CD14-positive monocyte (primary cell): Measurements from ENCODE around the gene IMMP2L. TPM values are rescaled to one million over a fixed set of nuclear protein-coding genes. Genes with fewer than 3 reads are reported as not detected.
A peak's percentile ranks its signal among the peaks of the same experiment; 100 is the strongest.

Source experiments
- DNase-seq, 3 donors: peaks; one replicate each; pipeline ENCODE4 v3.0.0-alpha.2; 2011 to 2022
- H2AFZ ChIP-seq: 2 replicates; pipeline ENCODE4 v1.6.0; 2012; ENCODE audit warnings: mild to moderate bottlenecking, low read depth, low read length, inconsistent platforms; ENCODE audit not compliant: insufficient read depth, poor library complexity, severe bottlenecking
- H3K27ac ChIP-seq, 2 donors: 1 replicate in 1 of 2; 2 replicates in 1 of 2; pipeline ENCODE4 v1.5.1; 2012 to 2013; ENCODE audit warnings: low read length in 2 of 2, control low read depth in 1 of 2, inconsistent platforms in 1 of 2, low read depth in 1 of 2, mild to moderate bottlenecking in 1 of 2
- H3K27me3 ChIP-seq, 2 donors: one replicate each; pipeline versions ENCODE4 v1.6.0 to v1.6.1; 2011 to 2013; ENCODE audit warnings: low read length in 2 of 2; ENCODE audit not compliant: control insufficient read depth in 2 of 2, insufficient read depth in 2 of 2
- H3K36me3 ChIP-seq, 2 donors: replicated peaks in 1 of 2; 1 replicate in 1 of 2; 2 replicates in 1 of 2; pipeline versions ENCODE4 v1.5.1 to v1.6.1; 2012 to 2013; ENCODE audit warnings: low read length in 2 of 2, control low read depth in 1 of 2, inconsistent platforms in 1 of 2, mild to moderate bottlenecking in 1 of 2; ENCODE audit not compliant: insufficient read depth in 2 of 2, control insufficient read depth in 1 of 2
- H3K4me1 ChIP-seq, 2 donors: 1 replicate in 1 of 2; 2 replicates in 1 of 2; pipeline versions ENCODE4 v1.5.1 to v1.6.1; 2012 to 2013; ENCODE audit warnings: low read length in 2 of 2, control low read depth in 1 of 2, inconsistent platforms in 1 of 2, mild to moderate bottlenecking in 1 of 2, moderate library complexity in 1 of 2; ENCODE audit not compliant: insufficient read depth in 2 of 2, control insufficient read depth in 1 of 2
- H3K4me2 ChIP-seq: replicated peaks from 2 replicates; pipeline ENCODE3; 2012; ENCODE audit warnings: low read length, moderate library complexity, mild to moderate bottlenecking; ENCODE audit not compliant: poor library complexity, severe bottlenecking; ENCODE audit errors: extremely low read depth
- H3K4me3 ChIP-seq, 3 experiments: fragments of 200-600 bp in 1 of 3; sonication (generic) in 1 of 3; replicated peaks in 1 of 3; 1 replicate in 2 of 3; 2 replicates in 1 of 3; pipeline ENCODE4 v1.5.1; 2011 to 2013; ENCODE audit warnings: low read length in 3 of 3, mild to moderate bottlenecking in 3 of 3, control low read depth in 2 of 3, low read depth in 2 of 3, inconsistent platforms in 1 of 3, moderate library complexity in 1 of 3
- H3K79me2 ChIP-seq: 2 replicates; pipeline ENCODE4 v1.6.0; 2012; ENCODE audit warnings: mild to moderate bottlenecking, control low read depth, inconsistent platforms, low read length, moderate library complexity; ENCODE audit not compliant: insufficient read depth
- H3K9ac ChIP-seq: 2 replicates; pipeline ENCODE4 v1.6.0; 2017; ENCODE audit warnings: low read length, mild to moderate bottlenecking; ENCODE audit not compliant: insufficient read depth, poor library complexity, severe bottlenecking
- H3K9me3 ChIP-seq, 2 donors: replicated peaks in 1 of 2; 1 replicate in 1 of 2; 2 replicates in 1 of 2; pipeline versions ENCODE4 v1.5.1 to v1.6.1; 2012 to 2013; ENCODE audit warnings: low read length in 2 of 2, control low read depth in 1 of 2; ENCODE audit not compliant: control insufficient read depth in 1 of 2, insufficient read depth in 1 of 2
- H4K20me1 ChIP-seq: 2 replicates; pipeline ENCODE4 v1.6.0; 2012; ENCODE audit warnings: mild to moderate bottlenecking, low read length, control low read depth, moderate library complexity; ENCODE audit not compliant: insufficient read depth
- H3K27ac Mint-ChIP-seq, 7 donors: one replicate each; pipeline ENCODE4 v1.8.0; 2020; ENCODE audit warnings: mild to moderate bottlenecking in 7 of 7, mixed read lengths in 7 of 7, moderate library complexity in 6 of 7, inconsistent platforms in 2 of 7
- H3K27me3 Mint-ChIP-seq, 3 donors: one replicate each; pipeline ENCODE4 v1.8.0; 2021 to 2022; ENCODE audit warnings: low read depth in 3 of 3, mild to moderate bottlenecking in 3 of 3, mixed read lengths in 3 of 3, moderate library complexity in 3 of 3, inconsistent platforms in 1 of 3
- H3K36me3 Mint-ChIP-seq, 2 donors: one replicate each; pipeline ENCODE4 v1.8.0; 2020; ENCODE audit warnings: mixed read lengths in 2 of 2, inconsistent platforms in 1 of 2, mild to moderate bottlenecking in 1 of 2
- H3K4me1 Mint-ChIP-seq: one replicate; pipeline ENCODE4 v1.8.0; 2020; ENCODE audit warnings: mild to moderate bottlenecking, mixed read lengths
- H3K4me3 Mint-ChIP-seq, 2 donors: one replicate each; pipeline ENCODE4 v1.8.0; 2020; ENCODE audit warnings: mild to moderate bottlenecking in 2 of 2, mixed read lengths in 2 of 2, moderate library complexity in 1 of 2
- H3K9me3 Mint-ChIP-seq, 7 donors: one replicate each; pipeline ENCODE4 v1.8.0; 2020 to 2022; ENCODE audit warnings: mixed read lengths in 7 of 7, mild to moderate bottlenecking in 6 of 7, moderate library complexity in 6 of 7, inconsistent platforms in 2 of 7
- WGBS: methylation state at CpG from one replicate; pipeline ENCODE4 v1.1.5; 2013; ENCODE audit warnings: missing lambda C conversion rate; ENCODE audit not compliant: insufficient coverage; 5-methylcytosine and 5-hydroxymethylcytosine counted together
- intact Hi-C, 2 donors: fragments of 100-400 bp; cut with micrococcal nuclease; formaldehyde crosslinking; loops; one replicate each; pipeline versions ENCODE4 v1.15.0 to v1.15.1; 2023
- polyA plus RNA-seq, 3 donors: library from polyadenylated mRNA; depleted of rRNA in 1 of 3; unstranded in 2 of 3; stranded (reverse) in 1 of 3; fragments of 300-500 nt in 2 of 3; fragments of >200 nt in 1 of 3; fragmentation: Illumina TruSeq in 2 of 3; gene quantifications; 1 replicate in 2 of 3; 2 replicates in 1 of 3; pipeline ENCODE4 v1.2.3, GENCODE V29; 2012 to 2021
- TF ChIP-seq, protein P1 (sequence below): fragments of 200-600 bp; IDR thresholded peaks from one replicate; pipeline ENCODE4 v1.8.0; 2022; ENCODE audit warnings: antibody characterized with exemption, mild to moderate bottlenecking

IMMP2L gene
- polyA plus RNA-seq, 3 donors, result 1.9 to 6.4 (median 6.2) TPM

DNA sequence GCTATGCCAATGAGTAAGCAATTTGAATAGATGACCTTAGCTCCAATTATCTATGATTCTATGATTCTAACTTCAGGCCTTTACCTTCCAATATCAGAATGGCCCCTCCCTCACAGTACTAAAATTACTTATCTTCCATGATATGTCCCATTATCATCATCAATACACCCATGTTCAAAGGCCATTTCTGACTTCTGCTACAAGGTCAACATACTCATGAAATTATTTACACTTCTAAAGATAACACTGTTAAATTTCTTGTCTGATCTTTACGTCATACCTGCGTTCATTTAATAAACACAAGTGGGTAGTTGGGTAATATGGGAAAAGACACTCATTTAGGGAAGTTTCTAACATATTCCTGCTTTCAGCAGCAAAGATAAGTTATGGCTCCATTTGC lies 21.2 kb downstream of the IMMP2L start:
- Mint-ChIP-seq H3K27me3 (peaks cover 0 to 5% (median 0%) of the 10 kb centered on the region in 3 donors), H3K9me3 (peaks cover 0 to 2% (median 0%) of the 10 kb centered on the region in 7 donors), H3K36me3 (peaks cover 0 to 4% of the 10 kb centered on the region in 2 donors), H3K4me3 (no peak overlapping the region), H3K4me1 (no peaks in the 10 kb centered on the region), H3K27ac (no peak overlapping the region)
- Histone ChIP-seq H4K20me1 (no peaks in the 10 kb centered on the region), H3K27me3 (no peaks in the 10 kb centered on the region), H3K27ac (no peak overlapping the region), H3K9me3 (no peaks in the 10 kb centered on the region), H2AFZ (no peak overlapping the region), H3K36me3 (no peaks in the 10 kb centered on the region), H3K79me2 (no peaks in the 10 kb centered on the region), H3K4me1 (no peaks in the 10 kb centered on the region), H3K9ac (no peak overlapping the region), H3K4me3 (no peak overlapping the region), H3K4me2 (no peak overlapping the region)
- TF ChIP-seq, protein P1, sequence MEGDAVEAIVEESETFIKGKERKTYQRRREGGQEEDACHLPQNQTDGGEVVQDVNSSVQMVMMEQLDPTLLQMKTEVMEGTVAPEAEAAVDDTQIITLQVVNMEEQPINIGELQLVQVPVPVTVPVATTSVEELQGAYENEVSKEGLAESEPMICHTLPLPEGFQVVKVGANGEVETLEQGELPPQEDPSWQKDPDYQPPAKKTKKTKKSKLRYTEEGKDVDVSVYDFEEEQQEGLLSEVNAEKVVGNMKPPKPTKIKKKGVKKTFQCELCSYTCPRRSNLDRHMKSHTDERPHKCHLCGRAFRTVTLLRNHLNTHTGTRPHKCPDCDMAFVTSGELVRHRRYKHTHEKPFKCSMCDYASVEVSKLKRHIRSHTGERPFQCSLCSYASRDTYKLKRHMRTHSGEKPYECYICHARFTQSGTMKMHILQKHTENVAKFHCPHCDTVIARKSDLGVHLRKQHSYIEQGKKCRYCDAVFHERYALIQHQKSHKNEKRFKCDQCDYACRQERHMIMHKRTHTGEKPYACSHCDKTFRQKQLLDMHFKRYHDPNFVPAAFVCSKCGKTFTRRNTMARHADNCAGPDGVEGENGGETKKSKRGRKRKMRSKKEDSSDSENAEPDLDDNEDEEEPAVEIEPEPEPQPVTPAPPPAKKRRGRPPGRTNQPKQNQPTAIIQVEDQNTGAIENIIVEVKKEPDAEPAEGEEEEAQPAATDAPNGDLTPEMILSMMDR, result no peak
- peak in 1 of 3 donors; percentile 10 for DNase-seq
- no CpG with 5 or more reads among the region's 2 CpGs for WGBS
- intact Hi-C loops, result no loop called here

- intact Hi-C loops, result no loop called here
- no peak overlapping the region for H3K4me3 ChIP-seq
- DNase-seq, result no peak
- Mint-ChIP-seq H3K27ac (no peak overlapping the region), H3K4me3 (no peak overlapping the region), H3K36me3 (peaks cover 0 to 4% of the 10 kb centered on the region in 2 donors), H3K27me3 (peaks cover 0 to 5% (median 0%) of the 10 kb centered on the region in 3 donors), H3K9me3 (peaks cover 0 to 2% (median 0%) of the 10 kb centered on the region in 7 donors), H3K4me1 (peaks cover 6% of the 10 kb centered on the region)
- no peak overlapping the region for H3K4me2 ChIP-seq
- no peak overlapping the region for H2AFZ ChIP-seq
- no peaks in the 10 kb centered on the region for H3K79me2 ChIP-seq
- peaks cover 5 to 6% of the 10 kb centered on the region in 2 donors for H3K4me1 ChIP-seq
- no peak overlapping the region for H3K27ac ChIP-seq
- H3K36me3 ChIP-seq, result no peaks in the 10 kb centered on the region
- TF ChIP-seq, protein P1, result no peak
- 56% methylated on average over 2 of the region's 5 CpGs for WGBS
- no peaks in the 10 kb centered on the region for H4K20me1 ChIP-seq
- H3K27me3 ChIP-seq, result no peaks in the 10 kb centered on the region
- H3K9me3 ChIP-seq, result no peaks in the 10 kb centered on the region
- H3K9ac ChIP-seq, result no peak overlapping the region
These were observed 22.0 kb downstream of the IMMP2L start for GRCh38 chr7:111540199-111540815.
